HFF-Myc (cell line): ENCODE data around the gene STMN3.
"Not testable (repeated sequence)": the region's sequence is repeated elsewhere in the genome, so short reads cannot be mapped to it uniquely, and the experiment has no call there.

Experiments used
- DNase-seq: peaks from one replicate; pipeline ENCODE4 v3.0.0-alpha.2; 2011; ENCODE audit warnings: low read depth; ENCODE audit errors: extremely low read depth
- H3K4me3 ChIP-seq: replicated peaks from 2 replicates; pipeline ENCODE4 v1.5.1; 2011; ENCODE audit warnings: low read depth, mild to moderate bottlenecking, control low read depth, low read length
- TF ChIP-seq, protein P1 (sequence below): IDR thresholded peaks from 2 replicates; pipeline ENCODE4 v1.5.1; 2012; ENCODE audit warnings: mild to moderate bottlenecking, low read depth, low read length, control low read depth; ENCODE audit errors: missing control alignments

The STMN3 gene

DNA sequence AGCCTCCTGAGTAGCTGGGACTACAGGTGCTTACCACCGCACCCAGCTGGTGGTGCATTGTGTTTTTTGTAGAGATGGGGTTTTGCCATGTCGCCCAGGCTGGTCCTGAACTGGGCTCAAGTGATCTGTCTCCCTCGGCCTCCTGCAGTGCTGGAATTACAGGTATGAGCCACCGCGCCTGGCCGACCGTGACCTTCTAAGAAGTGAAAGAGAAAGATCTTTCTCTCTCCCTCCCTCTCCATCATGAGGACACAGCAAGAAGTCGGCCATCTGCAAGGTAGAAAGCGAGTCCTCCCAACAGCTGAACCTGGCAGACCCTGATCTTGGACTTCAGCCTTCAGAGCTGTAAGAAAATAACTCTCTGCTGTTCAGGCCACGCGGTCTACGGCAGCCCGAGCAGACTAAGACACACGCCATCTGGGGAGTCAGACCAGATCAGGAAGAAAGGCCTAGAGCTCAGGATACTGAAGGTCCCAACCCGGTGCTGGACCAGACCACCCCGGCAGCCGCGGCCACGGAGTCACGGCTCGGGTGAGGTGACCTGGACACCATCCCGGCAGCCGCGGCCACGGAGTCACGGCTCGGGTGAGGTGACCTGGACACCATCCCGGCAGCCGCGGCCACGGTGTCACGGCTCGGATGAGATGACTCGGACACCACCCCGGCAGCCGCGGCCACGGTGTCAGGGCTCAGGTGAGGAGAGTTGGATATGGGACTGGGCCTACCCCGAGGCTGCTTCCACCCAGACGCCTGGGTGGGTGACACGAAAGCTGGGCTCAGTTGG lies 35.9 kb downstream of the STMN3 start:
- no peak overlapping the region for H3K4me3 ChIP-seq
- TF ChIP-seq, protein P1, sequence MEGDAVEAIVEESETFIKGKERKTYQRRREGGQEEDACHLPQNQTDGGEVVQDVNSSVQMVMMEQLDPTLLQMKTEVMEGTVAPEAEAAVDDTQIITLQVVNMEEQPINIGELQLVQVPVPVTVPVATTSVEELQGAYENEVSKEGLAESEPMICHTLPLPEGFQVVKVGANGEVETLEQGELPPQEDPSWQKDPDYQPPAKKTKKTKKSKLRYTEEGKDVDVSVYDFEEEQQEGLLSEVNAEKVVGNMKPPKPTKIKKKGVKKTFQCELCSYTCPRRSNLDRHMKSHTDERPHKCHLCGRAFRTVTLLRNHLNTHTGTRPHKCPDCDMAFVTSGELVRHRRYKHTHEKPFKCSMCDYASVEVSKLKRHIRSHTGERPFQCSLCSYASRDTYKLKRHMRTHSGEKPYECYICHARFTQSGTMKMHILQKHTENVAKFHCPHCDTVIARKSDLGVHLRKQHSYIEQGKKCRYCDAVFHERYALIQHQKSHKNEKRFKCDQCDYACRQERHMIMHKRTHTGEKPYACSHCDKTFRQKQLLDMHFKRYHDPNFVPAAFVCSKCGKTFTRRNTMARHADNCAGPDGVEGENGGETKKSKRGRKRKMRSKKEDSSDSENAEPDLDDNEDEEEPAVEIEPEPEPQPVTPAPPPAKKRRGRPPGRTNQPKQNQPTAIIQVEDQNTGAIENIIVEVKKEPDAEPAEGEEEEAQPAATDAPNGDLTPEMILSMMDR = no peak
- no peak for DNase-seq

DNA sequence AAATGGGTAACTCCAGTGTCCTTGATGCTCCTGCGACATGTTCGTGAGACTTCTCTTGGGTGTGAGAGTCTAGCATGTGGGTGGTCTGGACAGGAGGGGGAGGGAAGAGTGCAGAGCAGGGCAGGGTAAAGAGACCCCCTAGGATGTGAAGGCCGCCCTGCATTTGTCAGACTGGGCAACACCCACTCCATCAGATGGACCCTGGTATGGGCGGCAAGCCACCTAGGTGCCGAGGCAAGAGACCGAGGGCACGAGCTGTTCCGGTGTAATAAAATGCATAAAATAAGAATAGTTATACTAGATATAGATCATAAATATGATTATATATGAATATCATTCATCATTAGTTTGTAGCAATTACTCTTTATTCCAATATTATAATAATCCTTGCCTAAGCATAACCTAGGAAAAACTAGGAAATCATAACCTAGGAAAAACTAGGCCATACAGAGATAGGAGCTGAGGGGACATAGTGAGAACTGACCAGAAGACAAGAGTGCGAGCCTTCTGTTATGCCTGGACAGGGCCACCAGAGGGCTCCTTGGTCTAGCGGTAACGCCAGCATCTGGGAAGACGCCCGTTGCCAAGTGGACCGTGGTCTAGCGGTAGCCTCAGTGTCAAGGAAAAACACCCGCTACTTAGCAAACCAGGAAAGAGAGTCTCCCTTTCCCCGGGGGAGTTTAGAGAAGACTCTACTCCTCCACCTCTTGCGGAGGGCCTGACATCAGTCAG lies 39.2 kb downstream of the STMN3 start:
- TF ChIP-seq, protein P1 = peak; percentile 17
- not testable (repeated sequence) for H3K4me3 ChIP-seq, DNase-seq

- H3K4me3 ChIP-seq = no peak overlapping the region
- no peak for DNase-seq
- TF ChIP-seq, protein P1 = no peak
These were observed 40.8 kb downstream of the STMN3 start for GRCh38 chr20:63612276-63612931.

- TF ChIP-seq, protein P1 = no peak
- no peak for DNase-seq
- H3K4me3 ChIP-seq = no peak overlapping the region
These were observed 41.6 kb downstream of the STMN3 start for GRCh38 chr20:63611646-63612045.

- H3K4me3 ChIP-seq = no peak overlapping the region
- TF ChIP-seq, protein P1 = no peak
- DNase-seq = no peak
These were observed 42.4 kb downstream of the STMN3 start for GRCh38 chr20:63610581-63611435.

- H3K4me3 ChIP-seq = no peak overlapping the region
- TF ChIP-seq, protein P1 = no peak
- DNase-seq = no peak
These were observed 46.5 kb downstream of the STMN3 start for GRCh38 chr20:63606686-63607085.
